Measurements from ENCODE around the gene ELN.

DNA sequence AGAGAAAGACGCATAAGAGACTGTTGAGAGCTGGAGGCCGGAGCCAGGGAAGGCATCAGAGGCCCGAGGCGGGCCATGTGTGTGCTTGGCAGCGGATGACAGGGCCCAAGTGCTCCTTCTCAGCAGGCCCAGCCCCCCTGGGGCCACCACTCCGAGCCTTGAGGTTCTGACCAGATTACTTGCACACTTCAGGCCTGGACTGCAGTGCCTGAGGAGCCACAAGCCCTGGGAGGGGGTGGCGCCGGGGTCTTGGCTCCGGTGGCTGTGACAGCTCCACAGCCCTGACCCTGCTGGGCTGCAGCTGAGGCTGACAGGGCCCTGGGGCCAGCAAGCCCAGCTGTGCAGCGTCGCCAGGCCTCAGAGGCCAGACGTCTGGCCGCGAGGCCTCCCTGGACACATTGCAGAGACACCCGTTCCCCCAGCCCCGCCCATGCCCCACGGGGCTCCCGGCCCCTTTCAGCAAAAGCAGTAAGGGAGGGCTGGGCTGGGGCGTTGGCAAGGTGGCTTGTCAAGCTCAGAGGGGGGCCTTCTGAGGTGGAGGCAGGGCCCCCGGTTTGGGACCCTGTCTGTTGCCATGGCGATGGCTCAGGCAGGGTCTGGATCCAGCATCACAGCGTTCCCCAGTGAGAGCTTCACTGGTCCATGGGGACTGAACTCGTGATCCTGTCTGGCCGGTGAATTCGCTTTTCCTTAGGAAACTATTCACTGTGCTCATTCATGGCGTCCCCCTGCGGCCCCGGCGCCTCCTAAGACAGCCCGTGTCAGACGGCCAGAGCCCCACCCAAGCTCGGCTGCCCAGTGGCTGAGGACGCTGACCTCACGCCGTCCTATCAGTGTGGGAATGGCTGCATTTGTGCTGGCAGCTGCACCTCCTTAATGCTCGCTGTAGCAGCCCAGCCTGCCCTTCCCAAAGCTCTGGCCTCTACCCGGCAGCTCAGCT is 5.7 kb downstream of the ELN start:
- TF ChIP-seq EZH2 (IDR thresholded peaks at IDR 0.05; ENCODE audit: insufficient read depth, poor library complexity, severe bottlenecking) (no peak), EZH2phosphoT487 (IDR thresholded peaks at IDR 0.05; ENCODE audit: insufficient read depth, low read depth) (no peak)
